ENCODE data around the gene PTPRN2. TPM values are rescaled to one million over a fixed set of nuclear protein-coding genes. Genes with fewer than 3 reads are reported as not detected.
A peak's percentile ranks its signal among the peaks of the same experiment; 100 is the strongest.

PTPRN2 gene
- total and polyA plus RNA-seq, 2 of the 13 experiments (the other 11 are each of a cell fraction or from before 2014, with no cell fraction given): 2.5 to 24.2 TPM

- TF ChIP-seq, protein P1, sequence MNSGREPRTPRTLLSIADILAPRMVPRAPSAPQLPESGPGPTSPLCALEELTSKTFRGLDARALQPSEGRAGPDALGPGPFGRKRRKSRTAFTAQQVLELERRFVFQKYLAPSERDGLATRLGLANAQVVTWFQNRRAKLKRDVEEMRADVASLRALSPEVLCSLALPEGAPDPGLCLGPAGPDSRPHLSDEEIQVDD (CRISPR knock-in tag; IDR thresholded peaks at IDR 0.05; ENCODE audit: borderline replicate concordance): no peak
- peak; percentile 15; the same call in 1 of the 2 replicates for TF ChIP-seq NCOA2 (CRISPR knock-in tag; IDR thresholded peaks at IDR 0.05)
- TF ChIP-seq NR2F2 (IDR thresholded peaks at IDR 0.05; ENCODE audit: borderline replicate concordance, low read depth): 0 out of 2 replicates have a peak, but pooled peaks have one; percentile 7
These were observed 155.0 kb downstream of the PTPRN2 start (continued) for GRCh38 chr7:158432369-158433341.

- POLR2A ChIA-PET: interaction anchor here (1.1 kb wide), 1 partner anchor 431 kb away, joined by 3 read pairs; no protein-coding TSS in a partner anchor
- no TSS peak for BruUV-seq (replicated peaks)
- peak overlapping the region; percentile 72 for H3K27ac ChIP-seq (ENCODE audit: extremely low read length, insufficient read depth, low read length)
- H3K36me3 ChIP-seq (replicated peaks in 1 of 2; ENCODE audit: control insufficient read depth in 1 of 2, insufficient read depth in 2 of 2, low read length in 2 of 2): no peaks in the 10 kb centered on the region; a peak in 2 of 5 replicates
- H3K4me2 ChIP-seq (ENCODE audit: low read depth, low read length): peak overlapping the region; percentile 87
- H3K9ac ChIP-seq (ENCODE audit: insufficient read depth, low read depth, low read length): no peak overlapping the region
- peak overlapping the region; percentile 1 to 47 (median 39); a peak in 3 of 6 replicates for H3K4me3 ChIP-seq (replicated peaks in 1 of 3; ENCODE audit: insufficient read depth in 1 of 3, low read depth in 2 of 3, low read length in 3 of 3)
- peaks cover 32% of the 10 kb centered on the region; the same call in 1 of the 2 replicates for H4K20me1 ChIP-seq (ENCODE audit: insufficient read depth, low read length)
- no peaks in the 10 kb centered on the region for H3K27me3 ChIP-seq (ENCODE audit: control insufficient read depth in 1 of 2, insufficient read depth in 2 of 2, low read length in 2 of 2)
- FAIRE-seq (no peak), DNase-seq (ENCODE audit: low spot score) (peak; percentile 28), ATAC-seq (peak; percentile 31)
- 51% methylated on average over 7 of the region's 14 CpGs for WGBS (ENCODE audit: low lambda C conversion rate)
- intact Hi-C loops (cut with micrococcal nuclease; ENCODE audit: unreplicated experiment): loop anchor here (10.0 kb wide), 1 partner anchor 63 kb away; no protein-coding TSS in a partner anchor
- H3K79me2 ChIP-seq (ENCODE audit: insufficient read depth, low read length): no peaks in the 10 kb centered on the region
- H3K9me3 ChIP-seq (ENCODE audit: low read length): no peaks in the 10 kb centered on the region
- H3K4me1 ChIP-seq (ENCODE audit: insufficient read depth, low read length): peaks cover 33% of the 10 kb centered on the region
- no peak overlapping the region for H2AFZ ChIP-seq (ENCODE audit: low read length)
- CTCF ChIA-PET (ENCODE audit: low intra/inter-chr PET ratio, low total read pairs): no interaction called here
- in situ Hi-C loops (cut with HindIII; ENCODE audit: extremely low pct_ligation_motif_present, low pct_unique_long_range_greater_than_20kb): no loop called here
- TF ChIP-seq U2AF1 (optimal IDR thresholded peaks at IDR 0.05; ENCODE audit: low read depth, low read length) (no peak), ZBTB38 (CRISPR knock-in tag; IDR thresholded peaks at IDR 0.05) (peak; percentile 24; the same call in 1 of the 2 replicates), ZNF318 (CRISPR knock-in tag; IDR thresholded peaks at IDR 0.05) (0 out of 2 replicates have a peak, but pooled peaks have one; percentile 72)
- TF ChIP-seq, protein P2, sequence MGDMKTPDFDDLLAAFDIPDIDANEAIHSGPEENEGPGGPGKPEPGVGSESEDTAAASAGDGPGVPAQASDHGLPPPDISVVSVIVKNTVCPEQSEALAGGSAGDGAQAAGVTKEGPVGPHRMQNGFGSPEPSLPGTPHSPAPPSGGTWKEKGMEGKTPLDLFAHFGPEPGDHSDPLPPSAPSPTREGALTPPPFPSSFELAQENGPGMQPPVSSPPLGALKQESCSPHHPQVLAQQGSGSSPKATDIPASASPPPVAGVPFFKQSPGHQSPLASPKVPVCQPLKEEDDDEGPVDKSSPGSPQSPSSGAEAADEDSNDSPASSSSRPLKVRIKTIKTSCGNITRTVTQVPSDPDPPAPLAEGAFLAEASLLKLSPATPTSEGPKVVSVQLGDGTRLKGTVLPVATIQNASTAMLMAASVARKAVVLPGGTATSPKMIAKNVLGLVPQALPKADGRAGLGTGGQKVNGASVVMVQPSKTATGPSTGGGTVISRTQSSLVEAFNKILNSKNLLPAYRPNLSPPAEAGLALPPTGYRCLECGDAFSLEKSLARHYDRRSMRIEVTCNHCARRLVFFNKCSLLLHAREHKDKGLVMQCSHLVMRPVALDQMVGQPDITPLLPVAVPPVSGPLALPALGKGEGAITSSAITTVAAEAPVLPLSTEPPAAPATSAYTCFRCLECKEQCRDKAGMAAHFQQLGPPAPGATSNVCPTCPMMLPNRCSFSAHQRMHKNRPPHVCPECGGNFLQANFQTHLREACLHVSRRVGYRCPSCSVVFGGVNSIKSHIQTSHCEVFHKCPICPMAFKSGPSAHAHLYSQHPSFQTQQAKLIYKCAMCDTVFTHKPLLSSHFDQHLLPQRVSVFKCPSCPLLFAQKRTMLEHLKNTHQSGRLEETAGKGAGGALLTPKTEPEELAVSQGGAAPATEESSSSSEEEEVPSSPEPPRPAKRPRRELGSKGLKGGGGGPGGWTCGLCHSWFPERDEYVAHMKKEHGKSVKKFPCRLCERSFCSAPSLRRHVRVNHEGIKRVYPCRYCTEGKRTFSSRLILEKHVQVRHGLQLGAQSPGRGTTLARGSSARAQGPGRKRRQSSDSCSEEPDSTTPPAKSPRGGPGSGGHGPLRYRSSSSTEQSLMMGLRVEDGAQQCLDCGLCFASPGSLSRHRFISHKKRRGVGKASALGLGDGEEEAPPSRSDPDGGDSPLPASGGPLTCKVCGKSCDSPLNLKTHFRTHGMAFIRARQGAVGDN (CRISPR knock-in tag; IDR thresholded peaks at IDR 0.05): peak; percentile 61
These were observed 155.7 kb downstream of the PTPRN2 start for GRCh38 chr7:158431941-158432347.
